DOHH2 (cell line): ENCODE data around the gene ADAM33.

ENCODE experiments used
- H3F3A ChIP-seq: fragments of 200-600 bp; sonication (generic), shearing (Covaris generic); 2 replicates; pipeline ENCODE4 v1.6.0; 2016; ENCODE audit warnings: antibody characterized with exemption, mild to moderate bottlenecking; ENCODE audit not compliant: control insufficient read depth, insufficient read depth
- H3K27ac ChIP-seq: fragments of 200-600 bp; sonication (generic); 2 replicates; pipeline ENCODE4 v1.5.1; 2014; ENCODE audit warnings: low read depth, mild to moderate bottlenecking, low read length, moderate library complexity
- H3K27me3 ChIP-seq: fragments of 200-600 bp; sonication (generic); 2 replicates; pipeline ENCODE4 v1.6.1; 2014; ENCODE audit warnings: mild to moderate bottlenecking, low read length, mixed read lengths; ENCODE audit not compliant: control insufficient read depth
- H3K36me3 ChIP-seq: fragments of 200-600 bp; sonication (generic); 2 replicates; pipeline ENCODE4 v1.6.1; 2014; ENCODE audit warnings: mild to moderate bottlenecking, low read length, moderate library complexity, mixed read lengths; ENCODE audit not compliant: control insufficient read depth
- H3K4me1 ChIP-seq: fragments of 200-600 bp; sonication (generic); 2 replicates; pipeline ENCODE4 v1.6.1; 2014; ENCODE audit warnings: mild to moderate bottlenecking, low read length, mixed read lengths; ENCODE audit not compliant: control insufficient read depth
- H3K4me2 ChIP-seq: fragments of 200-600 bp; sonication (generic); 2 replicates; pipeline ENCODE4 v1.6.0; 2014; ENCODE audit warnings: mild to moderate bottlenecking, low read length, moderate library complexity
- H3K4me3 ChIP-seq: fragments of 200-600 bp; sonication (generic); 2 replicates; pipeline ENCODE4 v1.5.1; 2014; ENCODE audit warnings: mild to moderate bottlenecking, low read length, mixed read lengths
- H3K79me2 ChIP-seq: fragments of 200-600 bp; sonication (generic); 2 replicates; pipeline ENCODE4 v1.6.1; 2014; ENCODE audit warnings: mild to moderate bottlenecking, low read length, mixed read lengths; ENCODE audit not compliant: control insufficient read depth
- H3K9me2 ChIP-seq: fragments of 200-600 bp; sonication (generic); replicated peaks from 2 replicates; pipeline ENCODE4 v1.6.1; 2014; ENCODE audit warnings: mild to moderate bottlenecking, low read length, mixed read lengths; ENCODE audit not compliant: control insufficient read depth
- H3K9me3 ChIP-seq: fragments of 200-600 bp; sonication (generic); 2 replicates; pipeline ENCODE4 v1.6.1; 2014; ENCODE audit warnings: antibody characterized with exemption, low read length, mixed read lengths; ENCODE audit not compliant: control insufficient read depth, insufficient read depth
- H4K20me1 ChIP-seq: fragments of 200-600 bp; sonication (generic); 2 replicates; pipeline ENCODE4 v1.6.0; 2014; ENCODE audit warnings: low read depth, mild to moderate bottlenecking, antibody characterized with exemption, low read length, moderate library complexity; ENCODE audit not compliant: control insufficient read depth, insufficient read depth
- CTCF ChIP-seq: fragments of 200-600 bp; sonication (generic); IDR thresholded peaks from one replicate; pipeline ENCODE4 v1.5.1; 2014; ENCODE audit warnings: antibody characterized with exemption, mild to moderate bottlenecking, low read depth, low read length; ENCODE audit not compliant: poor library complexity, severe bottlenecking
- EZH2phosphoT487 ChIP-seq: fragments of 200-600 bp; sonication (generic); IDR thresholded peaks from 2 replicates; pipeline ENCODE4 v1.6.1; 2017; ENCODE audit warnings: borderline replicate concordance, mild to moderate bottlenecking, antibody characterized with exemption, low read length, moderate library complexity, mixed read lengths

ADAM33 gene

GRCh38 chr20:3710703-3711483 lies 29.1 kb upstream of the ADAM33 start:
- Histone ChIP-seq H3K36me3 (no peaks in the 10 kb centered on the region), H3K27ac (no peak overlapping the region), H3K4me2 (no peak overlapping the region), H3K4me1 (no peaks in the 10 kb centered on the region), H3F3A (no peaks in the 10 kb centered on the region), H3K4me3 (no peak overlapping the region), H3K9me2 (no peaks in the 10 kb centered on the region), H3K27me3 (0 out of 2 replicates have a peak, but pooled peaks cover 2% of the 10 kb centered on the region), H3K9me3 (no peaks in the 10 kb centered on the region), H3K79me2 (no peaks in the 10 kb centered on the region), H4K20me1 (no peaks in the 10 kb centered on the region)
- TF ChIP-seq EZH2phosphoT487 (no peak), CTCF (peak; percentile 97)

GRCh38 chr20:3710011-3710466 lies 28.2 kb upstream of the ADAM33 start:
- no peaks in the 10 kb centered on the region for H3K4me1 ChIP-seq
- no peak overlapping the region for H3K27ac ChIP-seq
- 0 out of 2 replicates have a peak, but pooled peaks cover 2% of the 10 kb centered on the region for H3K27me3 ChIP-seq
- no peaks in the 10 kb centered on the region for H3K9me3 ChIP-seq
- no peaks in the 10 kb centered on the region for H3F3A ChIP-seq
- H3K4me2 ChIP-seq: no peak overlapping the region
- TF ChIP-seq EZH2phosphoT487: no peak
- TF ChIP-seq CTCF: no peak
- no peak overlapping the region for H3K4me3 ChIP-seq
- no peaks in the 10 kb centered on the region for H3K36me3 ChIP-seq
- no peaks in the 10 kb centered on the region for H4K20me1 ChIP-seq
- H3K79me2 ChIP-seq: no peaks in the 10 kb centered on the region
- H3K9me2 ChIP-seq: no peaks in the 10 kb centered on the region

GRCh38 chr20:3707508-3707899 lies 25.7 kb upstream of the ADAM33 start:
- Histone ChIP-seq H3F3A (no peaks in the 10 kb centered on the region), H3K9me2 (no peaks in the 10 kb centered on the region), H3K27me3 (0 out of 2 replicates have a peak, but pooled peaks cover 2% of the 10 kb centered on the region), H3K4me1 (no peaks in the 10 kb centered on the region), H3K4me2 (no peak overlapping the region), H3K79me2 (no peaks in the 10 kb centered on the region), H3K36me3 (no peaks in the 10 kb centered on the region), H3K4me3 (no peak overlapping the region), H3K27ac (no peak overlapping the region), H4K20me1 (no peaks in the 10 kb centered on the region), H3K9me3 (no peaks in the 10 kb centered on the region)
- TF ChIP-seq EZH2phosphoT487: no peak
- no peak for TF ChIP-seq CTCF
